Hypothalamus (tissue), 51 donors: Measurements from ENCODE around the gene SLC13A3.
A peak's percentile ranks its signal among the peaks of the same experiment; 100 is the strongest.

ENCODE experiments used
- DNase-seq, 51 donors: peaks; one replicate each; lab custom pipeline; 2025; lab: John Stamatoyannopoulos, UW

The SLC13A3 gene

GRCh38 chr20:46584508-46584907 is 66.8 kb downstream of the SLC13A3 start:
- DNase-seq, result no peak

GRCh38 chr20:46583411-46584214 is 67.6 kb downstream of the SLC13A3 start:
- peak in 20 of 51 donors; percentile 9 to 63 (median 30) for DNase-seq

- no peak for DNase-seq
These were observed 68.6 kb downstream of the SLC13A3 start for GRCh38 chr20:46582648-46583047.

- DNase-seq, result no peak
These were observed 69.9 kb downstream of the SLC13A3 start for GRCh38 chr20:46581391-46581790.

- no peak for DNase-seq
These were observed 70.5 kb downstream of the SLC13A3 start for GRCh38 chr20:46580613-46581205.

GRCh38 chr20:46578745-46579144 is 72.5 kb downstream of the SLC13A3 start:
- DNase-seq, result no peak

- DNase-seq, result no peak
These were observed 74.4 kb downstream of the SLC13A3 start for GRCh38 chr20:46576774-46577395.

GRCh38 chr20:46575937-46576461 is 75.3 kb downstream of the SLC13A3 start:
- no peak for DNase-seq

- peak in 2 of 51 donors; percentile 11 to 16 for DNase-seq
These were observed 75.9 kb downstream of the SLC13A3 start for GRCh38 chr20:46575394-46575793.

- peak in 5 of 51 donors; percentile 7 to 43 (median 20) for DNase-seq
These were observed 77.3 kb downstream of the SLC13A3 start for GRCh38 chr20:46573788-46574584.

GRCh38 chr20:46573234-46573633 is 78.0 kb downstream of the SLC13A3 start:
- no peak for DNase-seq

- no peak for DNase-seq
These were observed 78.5 kb downstream of the SLC13A3 start for GRCh38 chr20:46572790-46573189.

- peak; percentile 33 to 99 (median 90) for DNase-seq
These were observed 79.1 kb downstream of the SLC13A3 start for GRCh38 chr20:46572153-46572552.

GRCh38 chr20:46571418-46571817 is 79.8 kb downstream of the SLC13A3 start:
- DNase-seq, result no peak

- DNase-seq, result no peak
These were observed 80.3 kb downstream of the SLC13A3 start for GRCh38 chr20:46570956-46571355.

- DNase-seq, result no peak
These were observed 81.3 kb downstream of the SLC13A3 start for GRCh38 chr20:46569961-46570360.

GRCh38 chr20:46568570-46569129 is 82.6 kb downstream of the SLC13A3 start:
- DNase-seq, result peak; percentile 42 to 98 (median 89)

GRCh38 chr20:46566125-46566524 is 85.1 kb downstream of the SLC13A3 start:
- DNase-seq, result no peak

GRCh38 chr20:46564241-46564957 is 86.9 kb downstream of the SLC13A3 start:
- no peak for DNase-seq

GRCh38 chr20:46563860-46564221 is 87.4 kb downstream of the SLC13A3 start:
- DNase-seq, result peak in 1 of 51 donors; percentile 32
